Measurements from ENCODE around the gene GPR37L1. TPM values are rescaled to one million over a fixed set of nuclear protein-coding genes. Genes with fewer than 3 reads are reported as not detected.
A peak's percentile ranks its signal among the peaks of the same experiment; 100 is the strongest.

The GPR37L1 gene
- total and polyA plus RNA-seq, 4 donors = 0.06 TPM; not detected in 3

DNA sequence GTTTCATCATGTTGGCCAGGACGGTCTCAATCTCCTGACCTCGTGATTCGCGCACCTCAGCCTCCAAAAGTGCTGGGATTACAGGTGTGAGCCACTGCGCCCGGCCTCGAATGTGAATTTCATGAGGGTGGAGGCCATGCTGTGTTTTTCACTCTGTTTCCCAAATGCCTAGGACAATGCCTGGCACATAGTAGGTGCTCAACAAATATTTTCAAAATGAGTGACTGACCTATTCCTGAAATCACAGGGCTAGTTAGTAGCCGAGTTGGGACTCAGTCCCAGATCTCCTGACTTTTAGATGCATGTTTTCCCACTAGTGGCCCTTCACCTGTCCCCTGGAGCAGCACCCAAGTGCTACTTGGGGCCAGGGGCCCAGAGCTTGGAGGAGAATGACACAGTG lies 6.4 kb upstream of the GPR37L1 start:
- 95 to 96% methylated on average over 8 of the region's 8 CpGs for WGBS, 2 donors
- Histone ChIP-seq H3K36me3 (ENCODE audit: control insufficient read depth in 1 of 2, insufficient read depth in 2 of 2, low read length in 1 of 2) (no peaks in the 10 kb centered on the region), H3K27ac (ENCODE audit: low read depth in 1 of 2, low read length in 2 of 2) (no peak overlapping the region), H3K27me3 (ENCODE audit: control insufficient read depth in 1 of 2, insufficient read depth in 2 of 2, low read length in 1 of 2) (no peaks in the 10 kb centered on the region), H3K4me1 (ENCODE audit: control insufficient read depth in 1 of 2, insufficient read depth in 2 of 2, low read length in 2 of 2) (no peaks in the 10 kb centered on the region), H3K9me3 (ENCODE audit: control insufficient read depth, low read length) (no peaks in the 10 kb centered on the region), H3K4me3 (ENCODE audit: low read length in 2 of 2) (no peak overlapping the region)
- DNase-seq = no peak
- ATAC-seq (ENCODE audit: low FRiP score) = no peak
- intact Hi-C loops (cut with DNase I) = no loop called here

DNA sequence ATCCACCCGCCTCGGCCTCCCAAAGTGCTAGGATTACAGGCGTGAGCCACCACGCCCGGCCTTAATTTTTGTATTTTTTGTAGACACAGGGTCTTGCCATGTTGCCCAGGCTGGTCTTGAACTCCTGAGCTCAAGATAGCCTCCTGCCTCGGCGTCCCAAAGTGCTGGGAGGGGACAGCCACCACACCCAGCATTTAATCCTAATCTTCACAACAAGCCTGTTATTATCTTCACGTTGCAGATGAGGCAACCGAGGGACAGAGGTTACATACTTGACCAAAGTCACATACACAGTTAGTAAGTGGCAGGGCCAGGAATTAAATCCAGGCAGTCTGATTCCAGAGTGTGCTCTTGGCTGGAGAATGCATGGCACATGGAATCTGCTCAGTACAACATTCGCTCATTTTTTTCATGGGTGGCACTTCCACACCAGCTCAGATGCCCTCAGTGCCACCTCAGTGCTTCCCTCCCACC lies 4.8 kb upstream of the GPR37L1 start:
- ATAC-seq (ENCODE audit: low FRiP score) (no peak), DNase-seq (no peak)
- H3K27ac ChIP-seq (ENCODE audit: low read depth in 1 of 2, low read length in 2 of 2) = no peak overlapping the region
- no peaks in the 10 kb centered on the region for H3K27me3 ChIP-seq (ENCODE audit: control insufficient read depth in 1 of 2, insufficient read depth in 2 of 2, low read length in 1 of 2)
- intact Hi-C loops (cut with DNase I) = loop anchor here in 1 of 2 donors (2.0 kb wide), 1 partner anchor 109 kb away; no protein-coding TSS in a partner anchor
- no peak overlapping the region for H3K4me3 ChIP-seq (ENCODE audit: low read length in 2 of 2)
- 66 to 69% methylated on average over 10 of the region's 10 CpGs for WGBS, 2 donors
- no peaks in the 10 kb centered on the region for H3K36me3 ChIP-seq (ENCODE audit: control insufficient read depth in 1 of 2, insufficient read depth in 2 of 2, low read length in 1 of 2)
- no peaks in the 10 kb centered on the region for H3K9me3 ChIP-seq (ENCODE audit: control insufficient read depth, low read length)
- H3K4me1 ChIP-seq (ENCODE audit: control insufficient read depth in 1 of 2, insufficient read depth in 2 of 2, low read length in 2 of 2) = no peaks in the 10 kb centered on the region

DNA sequence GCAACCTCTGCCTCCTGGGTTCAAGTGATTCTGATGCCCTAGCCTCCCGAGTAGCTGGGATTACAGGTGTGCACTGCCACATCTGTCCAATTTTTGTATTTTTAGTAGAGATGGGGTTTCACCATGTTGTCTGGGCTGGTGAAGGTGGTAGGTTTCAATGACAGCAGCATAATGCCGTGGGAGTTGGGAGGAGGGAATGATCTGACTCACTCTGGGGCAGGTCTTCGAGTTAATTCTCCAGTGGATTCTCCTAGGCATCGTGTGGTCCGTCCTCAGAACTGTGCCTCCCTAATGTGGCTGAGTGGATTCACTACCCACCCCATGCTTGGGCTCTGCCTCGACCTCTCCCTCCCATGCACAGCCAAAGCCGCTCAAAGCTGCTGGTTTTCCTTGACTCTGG lies 1.7 kb upstream of the GPR37L1 start:
- Histone ChIP-seq H3K27me3 (ENCODE audit: control insufficient read depth in 1 of 2, insufficient read depth in 2 of 2, low read length in 1 of 2) (no peaks in the 10 kb centered on the region), H3K9me3 (ENCODE audit: control insufficient read depth, low read length) (no peaks in the 10 kb centered on the region), H3K4me3 (ENCODE audit: low read length in 2 of 2) (no peak overlapping the region), H3K27ac (ENCODE audit: low read depth in 1 of 2, low read length in 2 of 2) (no peak overlapping the region), H3K36me3 (ENCODE audit: control insufficient read depth in 1 of 2, insufficient read depth in 2 of 2, low read length in 1 of 2) (no peaks in the 10 kb centered on the region), H3K4me1 (ENCODE audit: control insufficient read depth in 1 of 2, insufficient read depth in 2 of 2, low read length in 2 of 2) (no peaks in the 10 kb centered on the region)
- DNase-seq = no peak
- no peak for ATAC-seq (ENCODE audit: low FRiP score)
- WGBS, 2 donors = 74 to 81% methylated on average over 6 to 7 of the region's 7 CpGs
- intact Hi-C loops (cut with DNase I) = no loop called here

DNA sequence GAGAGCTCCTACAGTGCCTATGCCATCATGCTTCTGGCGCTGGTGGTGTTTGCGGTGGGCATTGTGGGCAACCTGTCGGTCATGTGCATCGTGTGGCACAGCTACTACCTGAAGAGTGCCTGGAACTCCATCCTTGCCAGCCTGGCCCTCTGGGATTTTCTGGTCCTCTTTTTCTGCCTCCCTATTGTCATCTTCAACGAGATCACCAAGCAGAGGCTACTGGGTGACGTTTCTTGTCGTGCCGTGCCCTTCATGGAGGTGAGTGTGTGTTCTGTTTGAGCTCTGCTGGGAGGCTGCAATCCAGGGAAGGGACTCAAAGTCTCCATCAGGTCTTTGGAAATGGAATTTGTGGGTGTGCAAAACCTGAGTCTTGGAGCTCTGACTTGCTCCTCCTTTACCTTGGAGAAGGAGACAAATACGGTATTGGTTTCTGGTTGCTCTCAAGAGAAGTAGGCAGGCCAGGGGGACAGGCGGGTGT lies 658 bp downstream of the GPR37L1 start:
- DNase-seq (no peak), ATAC-seq (ENCODE audit: low FRiP score) (no peak)
- 90 to 93% methylated on average over 10 of the region's 10 CpGs for WGBS, 2 donors
- Histone ChIP-seq H3K36me3 (ENCODE audit: control insufficient read depth in 1 of 2, insufficient read depth in 2 of 2, low read length in 1 of 2) (no peaks in the 10 kb centered on the region), H3K4me1 (ENCODE audit: control insufficient read depth in 1 of 2, insufficient read depth in 2 of 2, low read length in 2 of 2) (no peaks in the 10 kb centered on the region), H3K4me3 (ENCODE audit: low read length in 2 of 2) (no peak overlapping the region), H3K9me3 (ENCODE audit: control insufficient read depth, low read length) (no peaks in the 10 kb centered on the region), H3K27me3 (ENCODE audit: control insufficient read depth in 1 of 2, insufficient read depth in 2 of 2, low read length in 1 of 2) (no peaks in the 10 kb centered on the region), H3K27ac (ENCODE audit: low read depth in 1 of 2, low read length in 2 of 2) (no peak overlapping the region)
- intact Hi-C loops (cut with DNase I) = no loop called here

DNA sequence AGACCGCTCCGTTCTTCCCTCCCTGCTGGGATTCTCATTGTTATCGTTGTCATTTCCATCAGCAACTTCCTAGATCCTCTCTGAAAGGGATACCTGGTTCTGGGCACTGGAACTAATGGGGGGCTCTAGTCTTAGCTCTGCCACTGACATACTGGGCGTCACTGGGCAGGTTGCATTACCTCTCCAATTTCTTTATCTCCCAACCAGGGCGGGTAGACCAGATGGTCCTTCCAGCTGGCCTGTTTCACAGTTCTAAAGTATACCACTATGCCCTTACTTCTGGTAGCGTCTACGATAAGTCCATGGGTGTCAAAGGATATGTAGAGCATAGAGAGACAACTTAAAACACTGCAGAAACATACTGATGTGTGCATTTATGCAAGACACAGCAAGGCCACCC lies 1.4 kb downstream of the GPR37L1 start:
- no peak for ATAC-seq (ENCODE audit: low FRiP score)
- Histone ChIP-seq H3K4me1 (ENCODE audit: control insufficient read depth in 1 of 2, insufficient read depth in 2 of 2, low read length in 2 of 2) (no peaks in the 10 kb centered on the region), H3K9me3 (ENCODE audit: control insufficient read depth, low read length) (no peaks in the 10 kb centered on the region), H3K36me3 (ENCODE audit: control insufficient read depth in 1 of 2, insufficient read depth in 2 of 2, low read length in 1 of 2) (no peaks in the 10 kb centered on the region), H3K4me3 (ENCODE audit: low read length in 2 of 2) (no peak overlapping the region), H3K27me3 (ENCODE audit: control insufficient read depth in 1 of 2, insufficient read depth in 2 of 2, low read length in 1 of 2) (no peaks in the 10 kb centered on the region), H3K27ac (ENCODE audit: low read depth in 1 of 2, low read length in 2 of 2) (no peak overlapping the region)
- DNase-seq = no peak
- 87 to 89% methylated on average over 7 of the region's 7 CpGs for WGBS, 2 donors
- intact Hi-C loops (cut with DNase I) = no loop called here

- no peak overlapping the region for H3K27ac ChIP-seq (ENCODE audit: low read depth in 1 of 2, low read length in 2 of 2)
- H3K9me3 ChIP-seq (ENCODE audit: control insufficient read depth, low read length) = no peaks in the 10 kb centered on the region
- no peak for DNase-seq
- no peak for ATAC-seq (ENCODE audit: low FRiP score)
- H3K27me3 ChIP-seq (ENCODE audit: control insufficient read depth in 1 of 2, insufficient read depth in 2 of 2, low read length in 1 of 2) = no peaks in the 10 kb centered on the region
- intact Hi-C loops (cut with DNase I) = no loop called here
- H3K36me3 ChIP-seq (ENCODE audit: control insufficient read depth in 1 of 2, insufficient read depth in 2 of 2, low read length in 1 of 2) = no peaks in the 10 kb centered on the region
- no peak overlapping the region for H3K4me3 ChIP-seq (ENCODE audit: low read length in 2 of 2)
- no peaks in the 10 kb centered on the region for H3K4me1 ChIP-seq (ENCODE audit: control insufficient read depth in 1 of 2, insufficient read depth in 2 of 2, low read length in 2 of 2)
- WGBS, 2 donors = 92 to 93% methylated on average over 8 of the region's 8 CpGs
These were observed 2.9 kb downstream of the GPR37L1 start for GRCh38 chr1:202125611-202126010.

DNA sequence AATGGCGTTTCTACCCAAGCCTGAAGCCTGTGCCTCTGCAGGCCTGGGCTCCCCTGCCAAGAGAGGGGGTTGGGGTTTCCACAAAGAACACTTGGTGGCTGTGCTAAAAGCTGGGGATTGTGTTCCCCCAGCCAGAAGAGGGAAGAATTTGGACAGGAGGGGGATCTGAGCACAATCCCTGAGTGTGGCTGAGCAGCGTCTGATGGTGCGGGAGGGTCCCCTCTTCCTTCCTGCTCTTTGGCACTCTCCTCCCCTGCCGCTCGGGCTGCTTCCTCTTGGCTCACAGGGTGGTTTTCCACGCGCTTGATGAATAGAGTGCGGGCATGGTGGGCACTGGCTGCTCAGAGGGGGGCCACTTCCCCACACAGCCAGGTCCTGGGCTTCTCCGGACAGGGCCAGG lies 3.7 kb downstream of the GPR37L1 start:
- H3K4me1 ChIP-seq (ENCODE audit: control insufficient read depth in 1 of 2, insufficient read depth in 2 of 2, low read length in 2 of 2) = no peaks in the 10 kb centered on the region

GRCh38 chr1:202127061-202127460 lies 4.3 kb downstream of the GPR37L1 start:
- no peak overlapping the region for H3K27ac ChIP-seq (ENCODE audit: low read depth in 1 of 2, low read length in 2 of 2)

More for the DNA sequence above, 3.7 kb downstream of the GPR37L1 start:
- intact Hi-C loops (cut with DNase I) = no loop called here
- ATAC-seq (ENCODE audit: low FRiP score) = no peak
- no peak for DNase-seq
- H3K27me3 ChIP-seq (ENCODE audit: control insufficient read depth in 1 of 2, insufficient read depth in 2 of 2, low read length in 1 of 2) = no peaks in the 10 kb centered on the region
- no peaks in the 10 kb centered on the region for H3K36me3 ChIP-seq (ENCODE audit: control insufficient read depth in 1 of 2, insufficient read depth in 2 of 2, low read length in 1 of 2)
- no peak overlapping the region for H3K4me3 ChIP-seq (ENCODE audit: low read length in 2 of 2)
- no peak overlapping the region for H3K27ac ChIP-seq (ENCODE audit: low read depth in 1 of 2, low read length in 2 of 2)
- WGBS, 2 donors = 56 to 76% methylated on average over 9 of the region's 9 CpGs
- H3K9me3 ChIP-seq (ENCODE audit: control insufficient read depth, low read length) = no peaks in the 10 kb centered on the region

DNA sequence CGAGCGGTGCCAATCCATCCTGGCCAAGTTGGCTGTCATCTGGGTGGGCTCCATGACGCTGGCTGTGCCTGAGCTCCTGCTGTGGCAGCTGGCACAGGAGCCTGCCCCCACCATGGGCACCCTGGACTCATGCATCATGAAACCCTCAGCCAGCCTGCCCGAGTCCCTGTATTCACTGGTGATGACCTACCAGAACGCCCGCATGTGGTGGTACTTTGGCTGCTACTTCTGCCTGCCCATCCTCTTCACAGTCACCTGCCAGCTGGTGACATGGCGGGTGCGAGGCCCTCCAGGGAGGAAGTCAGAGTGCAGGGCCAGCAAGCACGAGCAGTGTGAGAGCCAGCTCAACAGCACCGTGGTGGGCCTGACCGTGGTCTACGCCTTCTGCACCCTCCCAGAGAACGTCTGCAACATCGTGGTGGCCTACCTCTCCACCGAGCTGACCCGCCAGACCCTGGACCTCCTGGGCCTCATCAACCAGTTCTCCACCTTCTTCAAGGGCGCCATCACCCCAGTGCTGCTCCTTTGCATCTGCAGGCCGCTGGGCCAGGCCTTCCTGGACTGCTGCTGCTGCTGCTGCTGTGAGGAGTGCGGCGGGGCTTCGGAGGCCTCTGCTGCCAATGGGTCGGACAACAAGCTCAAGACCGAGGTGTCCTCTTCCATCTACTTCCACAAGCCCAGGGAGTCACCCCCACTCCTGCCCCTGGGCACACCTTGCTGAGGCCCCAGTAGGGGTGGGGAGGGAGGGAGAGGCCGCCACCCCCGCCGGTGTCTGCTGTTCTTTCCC lies 5.3 kb downstream of the GPR37L1 start:
- no peak overlapping the region for H3K27ac ChIP-seq (ENCODE audit: low read depth in 1 of 2, low read length in 2 of 2)
- H3K4me3 ChIP-seq (ENCODE audit: low read length in 2 of 2) = no peak overlapping the region
- intact Hi-C loops (cut with DNase I) = no loop called here
- ATAC-seq (ENCODE audit: low FRiP score) = no peak
- no peaks in the 10 kb centered on the region for H3K9me3 ChIP-seq (ENCODE audit: control insufficient read depth, low read length)
- no peaks in the 10 kb centered on the region for H3K27me3 ChIP-seq (ENCODE audit: control insufficient read depth in 1 of 2, insufficient read depth in 2 of 2, low read length in 1 of 2)
- WGBS, 2 donors = 95 to 96% methylated on average over 26 of the region's 26 CpGs
- H3K36me3 ChIP-seq (ENCODE audit: control insufficient read depth in 1 of 2, insufficient read depth in 2 of 2, low read length in 1 of 2) = no peaks in the 10 kb centered on the region
- no peaks in the 10 kb centered on the region for H3K4me1 ChIP-seq (ENCODE audit: control insufficient read depth in 1 of 2, insufficient read depth in 2 of 2, low read length in 2 of 2)
- DNase-seq = peak in 1 of 2 donors; percentile 74

More at GRCh38 chr1:202127061-202127460, 4.3 kb downstream of the GPR37L1 start:
- Histone ChIP-seq H3K4me1 (ENCODE audit: control insufficient read depth in 1 of 2, insufficient read depth in 2 of 2, low read length in 2 of 2) (no peaks in the 10 kb centered on the region), H3K36me3 (ENCODE audit: control insufficient read depth in 1 of 2, insufficient read depth in 2 of 2, low read length in 1 of 2) (no peaks in the 10 kb centered on the region), H3K27me3 (ENCODE audit: control insufficient read depth in 1 of 2, insufficient read depth in 2 of 2, low read length in 1 of 2) (no peaks in the 10 kb centered on the region), H3K9me3 (ENCODE audit: control insufficient read depth, low read length) (no peaks in the 10 kb centered on the region), H3K4me3 (ENCODE audit: low read length in 2 of 2) (no peak overlapping the region)
- 97% methylated on average over 6 of the region's 6 CpGs for WGBS, 2 donors
- intact Hi-C loops (cut with DNase I) = no loop called here
- DNase-seq = no peak
- no peak for ATAC-seq (ENCODE audit: low FRiP score)
